ENCODE data around the gene FUT2. TPM values are rescaled to one million over a fixed set of nuclear protein-coding genes. Genes with fewer than 3 reads are reported as not detected.

Gene FUT2
- total and polyA plus RNA-seq, 2 of the 13 experiments (the other 11 are each of a cell fraction or from before 2014, with no cell fraction given): 0.07 TPM; not detected in 1

- TF ChIP-seq HES4 (CRISPR knock-in tag; IDR thresholded peaks at IDR 0.05; ENCODE audit: borderline replicate concordance) (peak; percentile 55; the same call in 1 of the 2 replicates), ZNF501 (CRISPR knock-in tag; IDR thresholded peaks at IDR 0.05) (peak; percentile 66), LCORL (IDR thresholded peaks at IDR 0.05) (no peak), LCORL (CRISPR knock-in tag; IDR thresholded peaks at IDR 0.05) (peak; percentile 85), RBM39 (IDR thresholded peaks at IDR 0.05; ENCODE audit: low read depth, low read length, poor library complexity, severe bottlenecking) (no peak), POLR2G (IDR thresholded peaks at IDR 0.05; ENCODE audit: low read depth, low read length) (peak; percentile 76), ZFYVE20 (CRISPR knock-in tag; IDR thresholded peaks at IDR 0.05; ENCODE audit: borderline replicate concordance, low read depth) (peak; percentile 96), ZNF543 (CRISPR knock-in tag; IDR thresholded peaks at IDR 0.05) (no peak), KAT2B (IDR thresholded peaks at IDR 0.05; ENCODE audit: borderline replicate concordance, low read depth, low read length) (no peak), ARID4A (CRISPR knock-in tag; IDR thresholded peaks at IDR 0.05; ENCODE audit: borderline replicate concordance) (peak; percentile 59; the same call in 1 of the 2 replicates), IRX3 (CRISPR knock-in tag; IDR thresholded peaks at IDR 0.05; ENCODE audit: borderline replicate concordance, low read depth) (peak; percentile 95; the same call in 1 of the 2 replicates), ZNF451 (CRISPR knock-in tag; IDR thresholded peaks at IDR 0.05) (0 out of 2 replicates have a peak, but pooled peaks have one; percentile 60), ZNF337 (CRISPR knock-in tag; IDR thresholded peaks at IDR 0.05; ENCODE audit: borderline replicate concordance, low read depth) (no peak), EP300 (IDR thresholded peaks at IDR 0.05; ENCODE audit: low read depth in 2 of 2, low read length in 2 of 2) (no peak), EP300 (CRISPR knock-in tag; IDR thresholded peaks at IDR 0.05; ENCODE audit: borderline replicate concordance) (0 out of 2 replicates have a peak, but pooled peaks have one; percentile 30), HNF1A (IDR thresholded peaks at IDR 0.05; ENCODE audit: low read depth) (no peak), HNF1A (CRISPR knock-in tag; IDR thresholded peaks at IDR 0.05; ENCODE audit: borderline replicate concordance) (peak; percentile 43; the same call in 1 of the 2 replicates), HDAC1 (CRISPR knock-in tag; IDR thresholded peaks at IDR 0.05) (peak; percentile 54), TMF1 (CRISPR knock-in tag; IDR thresholded peaks at IDR 0.05; ENCODE audit: low read depth) (peak; percentile 95)
These were observed 43.0 kb downstream of the FUT2 start (continued) for GRCh38 chr19:48738557-48739403.
